WTC11 (cell line): ENCODE data around the gene CACHD1. TPM values are rescaled to one million over a fixed set of nuclear protein-coding genes. Genes with fewer than 3 reads are reported as not detected.

Experiments used
- ATAC-seq: fragments of 200-7000 bp; cut with Tn5 transposase; 2 replicates; pipeline ENCODE4 v1.10.0; 2021; ENCODE audit warnings: mild to moderate bottlenecking, moderate library complexity
- CTCF ChIA-PET: fragments of 300-600 bp; sonication (Branson Sonifier 250); formaldehyde crosslinking; loops from one replicate; lab custom pipeline; 2021; ENCODE audit warnings: antibody characterized with exemption; lab: Charles Lee
- POLR2A ChIA-PET: fragments of 350-600 bp; sonication (Branson Sonifier 250); formaldehyde crosslinking; loops from one replicate; lab custom pipeline; 2021; ENCODE audit warnings: antibody characterized with exemption; lab: Charles Lee
- DNase-seq: peaks from one replicate; pipeline ENCODE4 v3.0.0; 2021; ENCODE audit warnings: low spot score
- H3K27ac Mint-ChIP-seq: 2 replicates; pipeline ENCODE4 v1.8.0; 2021; ENCODE audit warnings: mixed read lengths
- H3K27me3 Mint-ChIP-seq: 2 replicates; pipeline ENCODE4 v1.8.0; 2021; ENCODE audit warnings: low read depth, mild to moderate bottlenecking, moderate library complexity, mixed read lengths
- H3K36me3 Mint-ChIP-seq: 2 replicates; pipeline ENCODE4 v1.8.0; 2021; ENCODE audit warnings: mixed read lengths
- H3K4me1 Mint-ChIP-seq: 2 replicates; pipeline ENCODE4 v1.8.0; 2022; ENCODE audit warnings: mixed read lengths
- H3K4me3 Mint-ChIP-seq: 2 replicates; pipeline ENCODE4 v1.8.0; 2021; ENCODE audit warnings: mild to moderate bottlenecking, moderate library complexity, mixed read lengths
- H3K9me3 Mint-ChIP-seq: 2 replicates; pipeline ENCODE4 v1.8.0; 2021; ENCODE audit warnings: mixed read lengths
- CREM ChIP-seq: sonication (generic); formaldehyde crosslinking; IDR thresholded peaks from 2 replicates; pipeline ENCODE4 v1.8.1; 2022; ENCODE audit warnings: mild to moderate bottlenecking, missing genetic modification reagents, moderate library complexity
- EMX1 ChIP-seq: fragments of 250-450 bp; sonication (Bioruptor Pico); IDR thresholded peaks from 2 replicates; pipeline ENCODE4 v1.8.0; 2021; ENCODE audit warnings: mild to moderate bottlenecking
- FOXP1 ChIP-seq: sonication (generic); formaldehyde crosslinking; IDR thresholded peaks from 2 replicates; pipeline ENCODE4 v1.8.0; 2022; ENCODE audit warnings: missing genetic modification reagents, mild to moderate bottlenecking, moderate library complexity, borderline replicate concordance
- JAZF1 ChIP-seq: fragments of 250-450 bp; sonication (Bioruptor Pico); IDR thresholded peaks from 2 replicates; pipeline ENCODE4 v1.9.0; 2021; ENCODE audit warnings: moderate library complexity, mild to moderate bottlenecking, inconsistent platforms
- MXD4 ChIP-seq: fragments of 250-450 bp; sonication (Bioruptor Pico); IDR thresholded peaks from 2 replicates; pipeline ENCODE4 v1.8.0; 2021; ENCODE audit warnings: mild to moderate bottlenecking, moderate library complexity, borderline replicate concordance
- NFATC4 ChIP-seq: fragments of 250-450 bp; sonication (Bioruptor Pico); IDR thresholded peaks from 2 replicates; pipeline ENCODE4 v1.9.0; 2021; ENCODE audit warnings: mild to moderate bottlenecking
- NR3C1 ChIP-seq: sonication (generic); formaldehyde crosslinking; conservative IDR thresholded peaks from 2 replicates; pipeline ENCODE4 v1.8.1; 2023; ENCODE audit warnings: low read depth, mild to moderate bottlenecking, missing genetic modification reagents
- TP53 ChIP-seq: sonication (generic); formaldehyde crosslinking; IDR thresholded peaks from 2 replicates; pipeline ENCODE4 v1.8.1; 2023; ENCODE audit warnings: mild to moderate bottlenecking, missing genetic modification reagents
- ZNF121 ChIP-seq: sonication (generic); formaldehyde crosslinking; IDR thresholded peaks from 2 replicates; pipeline ENCODE4 v1.8.0; 2023; ENCODE audit warnings: missing genetic modification reagents
- ZNF263 ChIP-seq: sonication (generic); formaldehyde crosslinking; IDR thresholded peaks from 2 replicates; pipeline ENCODE4 v1.8.1; 2022; ENCODE audit warnings: low read depth, mild to moderate bottlenecking, moderate library complexity, missing genetic modification reagents
- total RNA-seq: library from RNA; stranded (reverse); gene quantifications from 3 replicates; pipeline ENCODE4 v1.2.3, GENCODE V29; 2021
- TF ChIP-seq, protein P1 (sequence below): sonication (generic); formaldehyde crosslinking; IDR thresholded peaks from 2 replicates; pipeline ENCODE4 v1.8.0; 2023; ENCODE audit warnings: missing genetic modification reagents, mild to moderate bottlenecking, borderline replicate concordance
- TF ChIP-seq, protein P2 (sequence below): fragments of 250-450 bp; sonication (Bioruptor Pico); IDR thresholded peaks from 2 replicates; pipeline ENCODE4 v2.1.2; 2022; ENCODE audit warnings: mild to moderate bottlenecking, moderate library complexity
- TF ChIP-seq, protein P3 (sequence below): sonication (generic); formaldehyde crosslinking; IDR thresholded peaks from 2 replicates; pipeline ENCODE4 v1.8.1; 2023; ENCODE audit warnings: mild to moderate bottlenecking, missing genetic modification reagents, borderline replicate concordance
- TF ChIP-seq, protein P4 (sequence below): sonication (generic); formaldehyde crosslinking; IDR thresholded peaks from 2 replicates; pipeline ENCODE4 v1.8.0; 2022; ENCODE audit warnings: missing genetic modification reagents
- TF ChIP-seq, protein P5 (sequence below): sonication (generic); formaldehyde crosslinking; IDR thresholded peaks from 2 replicates; pipeline ENCODE4 v1.8.0; 2022; ENCODE audit warnings: mild to moderate bottlenecking, missing genetic modification reagents
- TF ChIP-seq, protein P6 (sequence below): fragments of 250-450 bp; sonication (Bioruptor Pico); IDR thresholded peaks from 2 replicates; pipeline ENCODE4 v1.9.0; 2021; ENCODE audit warnings: mild to moderate bottlenecking

CACHD1 gene
- total RNA-seq, 1 experiment from 2014 or later: 26.3 TPM

DNA sequence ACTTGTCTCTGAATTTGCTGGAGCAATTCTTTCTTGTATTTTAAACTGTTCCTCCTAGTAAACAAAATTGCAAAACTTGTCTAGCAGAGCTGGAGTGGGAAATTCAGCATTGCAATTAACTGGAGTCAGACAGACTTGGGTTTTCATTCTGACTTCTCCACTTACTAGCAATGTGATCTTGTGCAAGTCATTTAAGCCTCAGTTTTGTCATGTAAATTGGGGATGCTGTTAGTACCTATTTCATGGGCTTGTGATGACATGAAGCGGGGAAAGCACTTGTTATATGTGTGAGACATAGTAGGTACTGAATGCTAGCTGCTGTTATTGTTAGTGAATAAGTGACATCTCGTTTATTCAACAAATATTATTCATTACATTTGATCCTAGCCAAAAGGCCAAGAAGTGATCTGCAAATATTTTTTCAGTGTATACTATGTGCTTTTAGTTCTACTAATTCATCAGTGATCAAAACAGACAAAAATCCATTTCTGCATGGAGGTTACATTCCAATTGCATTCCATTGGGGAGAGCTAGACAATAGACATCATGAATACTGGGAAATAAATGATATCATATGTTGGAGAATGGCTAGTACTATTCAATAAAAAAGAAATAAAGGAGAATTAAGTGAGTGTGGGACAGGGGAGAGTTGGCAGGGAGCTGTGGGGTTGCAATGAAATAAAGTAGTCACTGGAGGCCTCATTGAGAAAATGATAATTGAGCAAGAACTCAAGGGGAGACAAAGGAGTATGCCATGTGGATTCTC, 47.1 kb downstream of the CACHD1 start:
- ChIA-PET POLR2A (no interaction called here), CTCF (interaction anchor here (0.5 to 1.5 kb wide), 2 partner anchors 17 to 45 kb away, joined by 3 to 4 read pairs; no protein-coding TSS in a partner anchor)
- H3K4me1 Mint-ChIP-seq: peaks cover 91% of the 10 kb centered on the region
- H3K4me3 Mint-ChIP-seq: no peak overlapping the region
- no peaks in the 10 kb centered on the region for H3K27me3 Mint-ChIP-seq
- no peak overlapping the region for H3K27ac Mint-ChIP-seq
- DNase-seq (no peak), ATAC-seq (no peak)
- TF ChIP-seq EMX1: no peak
- TF ChIP-seq, protein P1, sequence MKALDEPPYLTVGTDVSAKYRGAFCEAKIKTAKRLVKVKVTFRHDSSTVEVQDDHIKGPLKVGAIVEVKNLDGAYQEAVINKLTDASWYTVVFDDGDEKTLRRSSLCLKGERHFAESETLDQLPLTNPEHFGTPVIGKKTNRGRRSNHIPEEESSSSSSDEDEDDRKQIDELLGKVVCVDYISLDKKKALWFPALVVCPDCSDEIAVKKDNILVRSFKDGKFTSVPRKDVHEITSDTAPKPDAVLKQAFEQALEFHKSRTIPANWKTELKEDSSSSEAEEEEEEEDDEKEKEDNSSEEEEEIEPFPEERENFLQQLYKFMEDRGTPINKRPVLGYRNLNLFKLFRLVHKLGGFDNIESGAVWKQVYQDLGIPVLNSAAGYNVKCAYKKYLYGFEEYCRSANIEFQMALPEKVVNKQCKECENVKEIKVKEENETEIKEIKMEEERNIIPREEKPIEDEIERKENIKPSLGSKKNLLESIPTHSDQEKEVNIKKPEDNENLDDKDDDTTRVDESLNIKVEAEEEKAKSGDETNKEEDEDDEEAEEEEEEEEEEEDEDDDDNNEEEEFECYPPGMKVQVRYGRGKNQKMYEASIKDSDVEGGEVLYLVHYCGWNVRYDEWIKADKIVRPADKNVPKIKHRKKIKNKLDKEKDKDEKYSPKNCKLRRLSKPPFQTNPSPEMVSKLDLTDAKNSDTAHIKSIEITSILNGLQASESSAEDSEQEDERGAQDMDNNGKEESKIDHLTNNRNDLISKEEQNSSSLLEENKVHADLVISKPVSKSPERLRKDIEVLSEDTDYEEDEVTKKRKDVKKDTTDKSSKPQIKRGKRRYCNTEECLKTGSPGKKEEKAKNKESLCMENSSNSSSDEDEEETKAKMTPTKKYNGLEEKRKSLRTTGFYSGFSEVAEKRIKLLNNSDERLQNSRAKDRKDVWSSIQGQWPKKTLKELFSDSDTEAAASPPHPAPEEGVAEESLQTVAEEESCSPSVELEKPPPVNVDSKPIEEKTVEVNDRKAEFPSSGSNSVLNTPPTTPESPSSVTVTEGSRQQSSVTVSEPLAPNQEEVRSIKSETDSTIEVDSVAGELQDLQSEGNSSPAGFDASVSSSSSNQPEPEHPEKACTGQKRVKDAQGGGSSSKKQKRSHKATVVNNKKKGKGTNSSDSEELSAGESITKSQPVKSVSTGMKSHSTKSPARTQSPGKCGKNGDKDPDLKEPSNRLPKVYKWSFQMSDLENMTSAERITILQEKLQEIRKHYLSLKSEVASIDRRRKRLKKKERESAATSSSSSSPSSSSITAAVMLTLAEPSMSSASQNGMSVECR: no peak
- no peak for TF ChIP-seq ZNF121 (CRISPR knock-in tag)
- no peak for TF ChIP-seq NR3C1 (CRISPR knock-in tag)
- no peak for TF ChIP-seq TP53
- TF ChIP-seq NFATC4 (CRISPR knock-in tag): no peak
- no peak for TF ChIP-seq MXD4
- TF ChIP-seq, protein P2, sequence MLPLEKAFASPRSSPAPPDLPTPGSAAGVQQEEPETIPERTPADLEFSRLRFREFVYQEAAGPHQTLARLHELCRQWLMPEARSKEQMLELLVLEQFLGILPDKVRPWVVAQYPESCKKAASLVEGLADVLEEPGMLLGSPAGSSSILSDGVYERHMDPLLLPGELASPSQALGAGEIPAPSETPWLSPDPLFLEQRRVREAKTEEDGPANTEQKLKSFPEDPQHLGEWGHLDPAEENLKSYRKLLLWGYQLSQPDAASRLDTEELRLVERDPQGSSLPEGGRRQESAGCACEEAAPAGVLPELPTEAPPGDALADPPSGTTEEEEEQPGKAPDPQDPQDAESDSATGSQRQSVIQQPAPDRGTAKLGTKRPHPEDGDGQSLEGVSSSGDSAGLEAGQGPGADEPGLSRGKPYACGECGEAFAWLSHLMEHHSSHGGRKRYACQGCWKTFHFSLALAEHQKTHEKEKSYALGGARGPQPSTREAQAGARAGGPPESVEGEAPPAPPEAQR (CRISPR knock-in tag): no peak
- no peak for TF ChIP-seq CREM
- TF ChIP-seq JAZF1 (CRISPR knock-in tag): no peak
- TF ChIP-seq FOXP1 (CRISPR knock-in tag): no peak
- no peak for TF ChIP-seq ZNF263
- TF ChIP-seq, protein P3, sequence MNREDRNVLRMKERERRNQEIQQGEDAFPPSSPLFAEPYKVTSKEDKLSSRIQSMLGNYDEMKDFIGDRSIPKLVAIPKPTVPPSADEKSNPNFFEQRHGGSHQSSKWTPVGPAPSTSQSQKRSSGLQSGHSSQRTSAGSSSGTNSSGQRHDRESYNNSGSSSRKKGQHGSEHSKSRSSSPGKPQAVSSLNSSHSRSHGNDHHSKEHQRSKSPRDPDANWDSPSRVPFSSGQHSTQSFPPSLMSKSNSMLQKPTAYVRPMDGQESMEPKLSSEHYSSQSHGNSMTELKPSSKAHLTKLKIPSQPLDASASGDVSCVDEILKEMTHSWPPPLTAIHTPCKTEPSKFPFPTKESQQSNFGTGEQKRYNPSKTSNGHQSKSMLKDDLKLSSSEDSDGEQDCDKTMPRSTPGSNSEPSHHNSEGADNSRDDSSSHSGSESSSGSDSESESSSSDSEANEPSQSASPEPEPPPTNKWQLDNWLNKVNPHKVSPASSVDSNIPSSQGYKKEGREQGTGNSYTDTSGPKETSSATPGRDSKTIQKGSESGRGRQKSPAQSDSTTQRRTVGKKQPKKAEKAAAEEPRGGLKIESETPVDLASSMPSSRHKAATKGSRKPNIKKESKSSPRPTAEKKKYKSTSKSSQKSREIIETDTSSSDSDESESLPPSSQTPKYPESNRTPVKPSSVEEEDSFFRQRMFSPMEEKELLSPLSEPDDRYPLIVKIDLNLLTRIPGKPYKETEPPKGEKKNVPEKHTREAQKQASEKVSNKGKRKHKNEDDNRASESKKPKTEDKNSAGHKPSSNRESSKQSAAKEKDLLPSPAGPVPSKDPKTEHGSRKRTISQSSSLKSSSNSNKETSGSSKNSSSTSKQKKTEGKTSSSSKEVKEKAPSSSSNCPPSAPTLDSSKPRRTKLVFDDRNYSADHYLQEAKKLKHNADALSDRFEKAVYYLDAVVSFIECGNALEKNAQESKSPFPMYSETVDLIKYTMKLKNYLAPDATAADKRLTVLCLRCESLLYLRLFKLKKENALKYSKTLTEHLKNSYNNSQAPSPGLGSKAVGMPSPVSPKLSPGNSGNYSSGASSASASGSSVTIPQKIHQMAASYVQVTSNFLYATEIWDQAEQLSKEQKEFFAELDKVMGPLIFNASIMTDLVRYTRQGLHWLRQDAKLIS (CRISPR knock-in tag): no peak
- TF ChIP-seq, protein P4, sequence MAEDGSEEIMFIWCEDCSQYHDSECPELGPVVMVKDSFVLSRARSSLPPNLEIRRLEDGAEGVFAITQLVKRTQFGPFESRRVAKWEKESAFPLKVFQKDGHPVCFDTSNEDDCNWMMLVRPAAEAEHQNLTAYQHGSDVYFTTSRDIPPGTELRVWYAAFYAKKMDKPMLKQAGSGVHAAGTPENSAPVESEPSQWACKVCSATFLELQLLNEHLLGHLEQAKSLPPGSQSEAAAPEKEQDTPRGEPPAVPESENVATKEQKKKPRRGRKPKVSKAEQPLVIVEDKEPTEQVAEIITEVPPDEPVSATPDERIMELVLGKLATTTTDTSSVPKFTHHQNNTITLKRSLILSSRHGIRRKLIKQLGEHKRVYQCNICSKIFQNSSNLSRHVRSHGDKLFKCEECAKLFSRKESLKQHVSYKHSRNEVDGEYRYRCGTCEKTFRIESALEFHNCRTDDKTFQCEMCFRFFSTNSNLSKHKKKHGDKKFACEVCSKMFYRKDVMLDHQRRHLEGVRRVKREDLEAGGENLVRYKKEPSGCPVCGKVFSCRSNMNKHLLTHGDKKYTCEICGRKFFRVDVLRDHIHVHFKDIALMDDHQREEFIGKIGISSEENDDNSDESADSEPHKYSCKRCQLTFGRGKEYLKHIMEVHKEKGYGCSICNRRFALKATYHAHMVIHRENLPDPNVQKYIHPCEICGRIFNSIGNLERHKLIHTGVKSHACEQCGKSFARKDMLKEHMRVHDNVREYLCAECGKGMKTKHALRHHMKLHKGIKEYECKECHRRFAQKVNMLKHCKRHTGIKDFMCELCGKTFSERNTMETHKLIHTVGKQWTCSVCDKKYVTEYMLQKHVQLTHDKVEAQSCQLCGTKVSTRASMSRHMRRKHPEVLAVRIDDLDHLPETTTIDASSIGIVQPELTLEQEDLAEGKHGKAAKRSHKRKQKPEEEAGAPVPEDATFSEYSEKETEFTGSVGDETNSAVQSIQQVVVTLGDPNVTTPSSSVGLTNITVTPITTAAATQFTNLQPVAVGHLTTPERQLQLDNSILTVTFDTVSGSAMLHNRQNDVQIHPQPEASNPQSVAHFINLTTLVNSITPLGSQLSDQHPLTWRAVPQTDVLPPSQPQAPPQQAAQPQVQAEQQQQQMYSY (CRISPR knock-in tag): no peak
- TF ChIP-seq, protein P5, sequence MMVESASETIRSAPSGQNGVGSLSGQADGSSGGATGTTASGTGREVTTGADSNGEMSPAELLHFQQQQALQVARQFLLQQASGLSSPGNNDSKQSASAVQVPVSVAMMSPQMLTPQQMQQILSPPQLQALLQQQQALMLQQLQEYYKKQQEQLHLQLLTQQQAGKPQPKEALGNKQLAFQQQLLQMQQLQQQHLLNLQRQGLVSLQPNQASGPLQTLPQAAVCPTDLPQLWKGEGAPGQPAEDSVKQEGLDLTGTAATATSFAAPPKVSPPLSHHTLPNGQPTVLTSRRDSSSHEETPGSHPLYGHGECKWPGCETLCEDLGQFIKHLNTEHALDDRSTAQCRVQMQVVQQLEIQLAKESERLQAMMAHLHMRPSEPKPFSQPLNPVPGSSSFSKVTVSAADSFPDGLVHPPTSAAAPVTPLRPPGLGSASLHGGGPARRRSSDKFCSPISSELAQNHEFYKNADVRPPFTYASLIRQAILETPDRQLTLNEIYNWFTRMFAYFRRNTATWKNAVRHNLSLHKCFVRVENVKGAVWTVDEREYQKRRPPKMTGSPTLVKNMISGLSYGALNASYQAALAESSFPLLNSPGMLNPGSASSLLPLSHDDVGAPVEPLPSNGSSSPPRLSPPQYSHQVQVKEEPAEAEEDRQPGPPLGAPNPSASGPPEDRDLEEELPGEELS (CRISPR knock-in tag): no peak
- TF ChIP-seq, protein P6, sequence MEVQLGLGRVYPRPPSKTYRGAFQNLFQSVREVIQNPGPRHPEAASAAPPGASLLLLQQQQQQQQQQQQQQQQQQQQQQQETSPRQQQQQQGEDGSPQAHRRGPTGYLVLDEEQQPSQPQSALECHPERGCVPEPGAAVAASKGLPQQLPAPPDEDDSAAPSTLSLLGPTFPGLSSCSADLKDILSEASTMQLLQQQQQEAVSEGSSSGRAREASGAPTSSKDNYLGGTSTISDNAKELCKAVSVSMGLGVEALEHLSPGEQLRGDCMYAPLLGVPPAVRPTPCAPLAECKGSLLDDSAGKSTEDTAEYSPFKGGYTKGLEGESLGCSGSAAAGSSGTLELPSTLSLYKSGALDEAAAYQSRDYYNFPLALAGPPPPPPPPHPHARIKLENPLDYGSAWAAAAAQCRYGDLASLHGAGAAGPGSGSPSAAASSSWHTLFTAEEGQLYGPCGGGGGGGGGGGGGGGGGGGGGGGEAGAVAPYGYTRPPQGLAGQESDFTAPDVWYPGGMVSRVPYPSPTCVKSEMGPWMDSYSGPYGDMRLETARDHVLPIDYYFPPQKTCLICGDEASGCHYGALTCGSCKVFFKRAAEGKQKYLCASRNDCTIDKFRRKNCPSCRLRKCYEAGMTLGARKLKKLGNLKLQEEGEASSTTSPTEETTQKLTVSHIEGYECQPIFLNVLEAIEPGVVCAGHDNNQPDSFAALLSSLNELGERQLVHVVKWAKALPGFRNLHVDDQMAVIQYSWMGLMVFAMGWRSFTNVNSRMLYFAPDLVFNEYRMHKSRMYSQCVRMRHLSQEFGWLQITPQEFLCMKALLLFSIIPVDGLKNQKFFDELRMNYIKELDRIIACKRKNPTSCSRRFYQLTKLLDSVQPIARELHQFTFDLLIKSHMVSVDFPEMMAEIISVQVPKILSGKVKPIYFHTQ: no peak
- no peaks in the 10 kb centered on the region for H3K36me3 Mint-ChIP-seq
- no peaks in the 10 kb centered on the region for H3K9me3 Mint-ChIP-seq
